Endothelial cell of umbilical vein (primary cell): ENCODE measurements around the gene ZBTB20. TPM values are rescaled to one million over a fixed set of nuclear protein-coding genes. Genes with fewer than 3 reads are reported as not detected.

Experiments
- BruUV-seq: library from RNA; stranded (reverse); fragments of 400-500 nt; replicated peaks from 2 replicates; lab custom pipeline; 2021; lab: Mats Ljungman, UMichigan
- CTCF ChIA-PET: fragments of 300-600, 350-600 bp; sonication (Branson Sonifier 250); formaldehyde crosslinking; loops from one replicate; lab custom pipeline; 2021; ENCODE audit warnings: antibody characterized with exemption, inconsistent platforms; lab: Charles Lee
- POLR2A ChIA-PET: fragments of 300-600, 350-600 bp; sonication (Branson Sonifier 250); formaldehyde crosslinking; loops from one replicate; lab custom pipeline; 2021; ENCODE audit warnings: antibody characterized with exemption, inconsistent platforms; lab: Charles Lee
- DNase-seq: peaks from one replicate; pipeline ENCODE4 v3.0.0-alpha.2; 2011; ENCODE audit warnings: low read depth, low spot score
- FAIRE-seq: peaks from 2 replicates; lab custom pipeline; 2011; peaks lifted over from hg19 to GRCh38; lab: Jason Lieb, UNC
- H2AFZ ChIP-seq: 2 replicates; pipeline ENCODE4 v1.6.0; 2012; ENCODE audit warnings: low read depth, low read length, control low read depth, inconsistent platforms
- H3K27ac ChIP-seq: 2 replicates; pipeline ENCODE4 v1.5.1; 2011; ENCODE audit warnings: low read depth, mild to moderate bottlenecking, control low read depth, low read length, moderate library complexity; ENCODE audit not compliant: insufficient read depth
- H3K27me3 ChIP-seq, 2 experiments: 2 replicates each; pipeline versions ENCODE4 v1.6.0 to v1.6.1; 2011; ENCODE audit warnings: low read length in 2 of 2, mixed read lengths in 1 of 2; ENCODE audit not compliant: control insufficient read depth in 2 of 2, insufficient read depth in 2 of 2
- H3K36me3 ChIP-seq, 2 experiments: 2 replicates in 1 of 2; 3 replicates in 1 of 2; pipeline ENCODE4 v1.5.1; 2011; ENCODE audit warnings: low read length in 2 of 2, mild to moderate bottlenecking in 1 of 2, moderate library complexity in 1 of 2; ENCODE audit not compliant: control insufficient read depth in 2 of 2, insufficient read depth in 2 of 2; ENCODE audit errors: extremely low read depth in 1 of 2
- H3K4me1 ChIP-seq: 3 replicates; pipeline ENCODE4 v1.5.1; 2011; ENCODE audit warnings: mild to moderate bottlenecking, low read length; ENCODE audit not compliant: control insufficient read depth, insufficient read depth; ENCODE audit errors: extremely low read depth
- H3K4me2 ChIP-seq: 2 replicates; pipeline ENCODE4 v1.6.1; 2011; ENCODE audit warnings: low read length, control low read depth, mixed read lengths; ENCODE audit not compliant: insufficient read depth
- H3K4me3 ChIP-seq, 3 experiments: fragments of 200-600 bp in 1 of 3; sonication (generic), shearing (Covaris generic) in 1 of 3; replicated peaks in 1 of 3; 2 replicates each; pipeline ENCODE4 v1.5.1; 2011 to 2016; ENCODE audit warnings: control low read depth in 3 of 3, low read length in 3 of 3, mild to moderate bottlenecking in 2 of 3, inconsistent platforms in 1 of 3, low read depth in 1 of 3, moderate library complexity in 1 of 3; ENCODE audit not compliant: insufficient read depth in 1 of 3
- H3K79me2 ChIP-seq: 2 replicates; pipeline ENCODE4 v1.6.0; 2012; ENCODE audit warnings: low read length, inconsistent platforms; ENCODE audit not compliant: control insufficient read depth, insufficient read depth
- H3K9ac ChIP-seq: replicated peaks from 2 replicates; pipeline ENCODE3; 2011; ENCODE audit warnings: low read length, control low read depth; ENCODE audit not compliant: insufficient read depth; ENCODE audit errors: extremely low read depth
- H3K9me1 ChIP-seq: replicated peaks from 3 replicates; pipeline ENCODE4 v1.6.0; 2011; ENCODE audit warnings: mild to moderate bottlenecking, low read length; ENCODE audit not compliant: control insufficient read depth, insufficient read depth; ENCODE audit errors: extremely low read depth
- H3K9me3 ChIP-seq: replicated peaks from 2 replicates; pipeline ENCODE4 v1.5.1; 2012; ENCODE audit warnings: low read length, inconsistent platforms; ENCODE audit not compliant: control insufficient read depth, insufficient read depth
- H4K20me1 ChIP-seq: replicated peaks from 2 replicates; pipeline ENCODE3; 2011; ENCODE audit warnings: mild to moderate bottlenecking, low read length; ENCODE audit not compliant: control insufficient read depth, insufficient read depth; ENCODE audit errors: extremely low read depth
- CTCF ChIP-seq, 2 donors: IDR thresholded peaks; 1 replicate in 1 of 2; 2 replicates in 1 of 2; pipeline ENCODE4 v1.5.1; 2011; ENCODE audit warnings: low read length in 2 of 2, mild to moderate bottlenecking in 2 of 2, moderate library complexity in 2 of 2, control low read depth in 1 of 2, inconsistent platforms in 1 of 2, low read depth in 1 of 2; ENCODE audit not compliant: insufficient read depth in 1 of 2; ENCODE audit errors: extremely low read depth in 1 of 2
- EZH2 ChIP-seq: IDR thresholded peaks from 2 replicates; pipeline ENCODE4 v1.6.1; 2012; ENCODE audit warnings: borderline replicate concordance, low read depth, mild to moderate bottlenecking, moderate library complexity, low read length, inconsistent platforms; ENCODE audit not compliant: severe bottlenecking
- FOS ChIP-seq: IDR thresholded peaks from 2 replicates; pipeline ENCODE4 v1.6.1; 2011; ENCODE audit warnings: mild to moderate bottlenecking, low read length, moderate library complexity, borderline replicate concordance; ENCODE audit not compliant: insufficient read depth
- GATA2 ChIP-seq: IDR thresholded peaks from 2 replicates; pipeline ENCODE4 v1.7.0; 2011; ENCODE audit warnings: low read depth, mild to moderate bottlenecking, moderate library complexity, mixed read lengths, low read length; ENCODE audit not compliant: insufficient read length, insufficient read depth
- JUN ChIP-seq: IDR thresholded peaks from 2 replicates; pipeline ENCODE4 v1.6.1; 2011; ENCODE audit warnings: borderline replicate concordance, low read depth; ENCODE audit not compliant: insufficient read length, insufficient read depth
- MAX ChIP-seq: IDR thresholded peaks from 2 replicates; pipeline ENCODE4 v1.6.1; 2011; ENCODE audit not compliant: insufficient read depth, insufficient read length
- MYC ChIP-seq: IDR thresholded peaks from one replicate; pipeline ENCODE4 v1.6.1; 2011; ENCODE audit warnings: mild to moderate bottlenecking, low read depth, low read length
- POLR2A ChIP-seq: IDR thresholded peaks from 2 replicates; pipeline ENCODE4 v1.6.1; 2012; ENCODE audit warnings: low read depth, mild to moderate bottlenecking, control low read depth, low read length
- POLR2AphosphoS5 ChIP-seq: IDR thresholded peaks from 2 replicates; pipeline ENCODE4 v1.6.1; 2012; ENCODE audit warnings: low read depth, mild to moderate bottlenecking, control low read depth, low read length, moderate library complexity; ENCODE audit not compliant: insufficient read depth
- dilution Hi-C: fragments of 300-500 bp; cut with MboI; formaldehyde crosslinking; loops from one replicate; pipeline ENCODE4 v1.15.0; 2019; ENCODE audit warnings: low sequenced_read_pairs; ENCODE audit not compliant: extremely low pct_ligation_motif_present
- intact Hi-C: fragments of 100-400 bp; cut with micrococcal nuclease; formaldehyde crosslinking; loops from one replicate; pipeline ENCODE4 v1.10.0; 2022
- polyA plus RNA-seq, 4 experiments: library from polyadenylated mRNA; depleted of rRNA in 3 of 4; stranded (reverse) in 3 of 4; unstranded in 1 of 4; fragments of >200 nt; gene quantifications; 2 replicates each; pipeline versions ENCODE4 v1.2.1 to v1.2.3, GENCODE V29; 2011 to 2012; ENCODE audit warnings: missing spikeins in 1 of 4
- total RNA-seq: library from RNA; stranded (reverse); gene quantifications from 2 replicates; pipeline ENCODE4 v1.2.3, GENCODE V29; 2021

Gene ZBTB20
- total and polyA plus RNA-seq, 2 donors (not counting 3 experiments of a cell fraction or from before 2014, with no cell fraction given) = 2.1 to 20.5 TPM

GRCh38 chr3:114958930-114959329, 188.2 kb downstream of the ZBTB20 start:
- ChIA-PET CTCF (no interaction called here), POLR2A (no interaction called here)
- BruUV-seq = no TSS peak
- FAIRE-seq (no peak), DNase-seq (no peak)
- no peak overlapping the region for H2AFZ ChIP-seq
- no peak overlapping the region for H3K27ac ChIP-seq
- no peaks in the 10 kb centered on the region for H3K27me3 ChIP-seq
- H3K9me1 ChIP-seq = no peaks in the 10 kb centered on the region
- TF ChIP-seq JUN (no peak), FOS (no peak), EZH2 (no peak), GATA2 (no peak), CTCF (IDR thresholded peaks at IDR 0.05; ENCODE audit: extremely low read depth in 1 of 2, insufficient read depth in 1 of 2, low read depth in 1 of 2, low read length in 2 of 2) (no peak), MYC (no peak), POLR2A (no peak), MAX (no peak), POLR2AphosphoS5 (no peak)
- H3K4me1 ChIP-seq = no peaks in the 10 kb centered on the region
- dilution Hi-C loops = no loop called here
- H3K9ac ChIP-seq = no peak overlapping the region
- H3K4me2 ChIP-seq = no peak overlapping the region
- no peak overlapping the region for H3K4me3 ChIP-seq
- H3K36me3 ChIP-seq = no peaks in the 10 kb centered on the region
- intact Hi-C loops = no loop called here
- no peaks in the 10 kb centered on the region for H3K79me2 ChIP-seq
- no peaks in the 10 kb centered on the region for H3K9me3 ChIP-seq
- no peaks in the 10 kb centered on the region for H4K20me1 ChIP-seq
